SK-N-SH treated with all-trans-retinoic acid at 6 μM for 48 hours (cell line): ENCODE data around the gene SENP3.

ENCODE experiments used
- BACH2 ChIP-seq: fragments of 250-450 bp; sonication (Bioruptor Pico); IDR thresholded peaks from 2 replicates; pipeline ENCODE4 v1.9.0; 2021; ENCODE audit warnings: mild to moderate bottlenecking, borderline replicate concordance
- CREB5 ChIP-seq: fragments of 250-450 bp; sonication (Bioruptor Pico); IDR thresholded peaks from 2 replicates; pipeline ENCODE4 v1.5.1; 2020; ENCODE audit warnings: low read depth, mild to moderate bottlenecking, moderate library complexity
- CSDC2 ChIP-seq: fragments of 250-450 bp; sonication (Bioruptor Pico); IDR thresholded peaks from 2 replicates; pipeline ENCODE4 v1.5.0; 2020; ENCODE audit warnings: mild to moderate bottlenecking, moderate library complexity
- ESRRG ChIP-seq: fragments of 250-450 bp; sonication (Bioruptor Pico); IDR thresholded peaks from 2 replicates; pipeline ENCODE4 v1.6.1; 2021; ENCODE audit warnings: mild to moderate bottlenecking
- PPARA ChIP-seq: fragments of 250-450 bp; sonication (Bioruptor Pico); IDR thresholded peaks from 2 replicates; pipeline ENCODE4 v1.5.0; 2020; ENCODE audit warnings: mild to moderate bottlenecking, borderline replicate concordance

GRCh38 chr17:7552621-7553051 is 9.1 kb upstream of the SENP3 start:
- no peak for TF ChIP-seq CSDC2 (CRISPR knock-in tag)
- TF ChIP-seq BACH2 (CRISPR knock-in tag), result no peak
- no peak for TF ChIP-seq CREB5 (CRISPR knock-in tag)
- no peak for TF ChIP-seq PPARA (CRISPR knock-in tag)
- TF ChIP-seq ESRRG (CRISPR knock-in tag), result no peak
